B cell (primary cell): ENCODE results near the gene ANKRD29. TPM values are rescaled to one million over a fixed set of nuclear protein-coding genes. Genes with fewer than 3 reads are reported as not detected.

ENCODE experiments used
- ATAC-seq: fragments of 200-7000 bp; cut with Tn5 transposase; one replicate; pipeline ENCODE4 v1.10.0; 2021; ENCODE audit warnings: low read depth, mild to moderate bottlenecking, moderate number of reproducible peaks, moderate library complexity
- CTCF ChIA-PET: fragments of 350-600 bp; sonication (Branson Sonifier 250); formaldehyde crosslinking; loops from one replicate; lab custom pipeline; 2021; ENCODE audit warnings: antibody characterized with exemption, inconsistent platforms; lab: Charles Lee
- POLR2A ChIA-PET: fragments of 350-600 bp; sonication (Branson Sonifier 250); formaldehyde crosslinking; loops from one replicate; lab custom pipeline; 2021; ENCODE audit warnings: antibody characterized with exemption; lab: Charles Lee
- DNase-seq: peaks from one replicate; pipeline ENCODE4 v3.0.0; 2013
- H2AFZ ChIP-seq: 2 replicates; pipeline ENCODE4 v1.6.1; 2012; ENCODE audit warnings: mild to moderate bottlenecking, low read depth, low read length; ENCODE audit not compliant: insufficient read depth, poor library complexity, severe bottlenecking
- H3K27ac ChIP-seq, 2 donors: 1 replicate in 1 of 2; 2 replicates in 1 of 2; pipeline ENCODE4 v1.5.1; 2012 to 2013; ENCODE audit warnings: low read length in 2 of 2, mild to moderate bottlenecking in 2 of 2, moderate library complexity in 1 of 2
- H3K27me3 ChIP-seq, 4 experiments: fragments of 200-600 bp in 1 of 4; sonication (generic) in 1 of 4; replicated peaks in 1 of 4; 1 replicate in 2 of 4; 2 replicates in 2 of 4; pipeline versions ENCODE4 v1.6.1 to v1.7.0; 2013 to 2016; ENCODE audit warnings: low read length in 3 of 4, mild to moderate bottlenecking in 2 of 4, mixed read lengths in 1 of 4, moderate library complexity in 1 of 4; ENCODE audit not compliant: insufficient read depth in 4 of 4, control insufficient read depth in 3 of 4; ENCODE audit errors: control extremely low read depth in 1 of 4
- H3K36me3 ChIP-seq, 2 experiments: replicated peaks in 1 of 2; 1 replicate in 1 of 2; 2 replicates in 1 of 2; pipeline versions ENCODE4 v1.6.1 to v1.7.1; 2013; ENCODE audit warnings: low read length in 1 of 2; ENCODE audit not compliant: insufficient read depth in 2 of 2, control insufficient read depth in 1 of 2; ENCODE audit errors: control extremely low read depth in 1 of 2, extremely low read depth in 1 of 2
- H3K4me1 ChIP-seq, 2 donors: fragments of 200-600 bp in 1 of 2; sonication (generic) in 1 of 2; 1 replicate in 1 of 2; 2 replicates in 1 of 2; pipeline versions ENCODE4 v1.5.1 to v1.6.1; 2013 to 2017; ENCODE audit warnings: low read length in 2 of 2; ENCODE audit not compliant: control insufficient read depth in 2 of 2, insufficient read depth in 2 of 2
- H3K4me2 ChIP-seq: replicated peaks from 2 replicates; pipeline ENCODE3; 2012; ENCODE audit warnings: mild to moderate bottlenecking, low read depth, low read length; ENCODE audit not compliant: poor library complexity, severe bottlenecking
- H3K4me3 ChIP-seq, 5 experiments: fragments of 200-600 bp in 1 of 5; sonication (generic) in 1 of 5; 1 replicate in 3 of 5; 2 replicates in 2 of 5; pipeline versions ENCODE4 v1.5.1 to v1.7.0; 2011 to 2016; ENCODE audit warnings: low read length in 4 of 5, mild to moderate bottlenecking in 4 of 5, low read depth in 2 of 5, control low read depth in 1 of 5, moderate library complexity in 1 of 5; ENCODE audit not compliant: insufficient read depth in 1 of 5; ENCODE audit errors: control extremely low read depth in 1 of 5, extremely low read depth in 1 of 5
- H3K79me2 ChIP-seq: fragments of 200-600 bp; sonication (generic); one replicate; pipeline ENCODE4 v1.6.0; 2016; ENCODE audit warnings: low read length; ENCODE audit not compliant: control insufficient read depth, insufficient read depth
- H3K9ac ChIP-seq: fragments of 200-600 bp; sonication (generic); 2 replicates; pipeline ENCODE4 v1.6.1; 2017; ENCODE audit warnings: mild to moderate bottlenecking, low read length, moderate library complexity
- H3K9me3 ChIP-seq, 3 donors: one replicate each; pipeline versions ENCODE4 v1.6.1 to v1.7.1; 2013; ENCODE audit warnings: low read length in 2 of 3; ENCODE audit not compliant: control insufficient read depth in 2 of 3, insufficient read depth in 1 of 3; ENCODE audit errors: control extremely low read depth in 1 of 3
- H4K20me1 ChIP-seq: 2 replicates; pipeline ENCODE4 v1.6.0; 2012; ENCODE audit warnings: mild to moderate bottlenecking, low read length; ENCODE audit not compliant: insufficient read depth, control insufficient read depth, poor library complexity, severe bottlenecking
- H3K27ac Mint-ChIP-seq: one replicate; pipeline ENCODE4 v1.8.0; 2021; ENCODE audit warnings: mixed read lengths
- H3K27me3 Mint-ChIP-seq: one replicate; pipeline ENCODE4 v1.8.0; 2021; ENCODE audit warnings: mixed read lengths
- H3K4me1 Mint-ChIP-seq: one replicate; pipeline ENCODE4 v1.8.0; 2021; ENCODE audit warnings: mixed read lengths
- H3K4me3 Mint-ChIP-seq: one replicate; pipeline ENCODE4 v1.8.0; 2021; ENCODE audit warnings: mixed read lengths
- H3K9me3 Mint-ChIP-seq: one replicate; pipeline ENCODE4 v1.8.0; 2022; ENCODE audit warnings: mixed read lengths; ENCODE audit not compliant: insufficient read depth
- EZH2 ChIP-seq: IDR thresholded peaks from 2 replicates; pipeline ENCODE4 v1.6.1; 2012; ENCODE audit warnings: borderline replicate concordance, low read depth, mild to moderate bottlenecking, moderate library complexity, low read length; ENCODE audit not compliant: insufficient read depth, poor library complexity, severe bottlenecking
- WGBS: methylation state at CpG from one replicate; pipeline ENCODE4 v1.1.5; 2013; ENCODE audit warnings: missing lambda C conversion rate; ENCODE audit not compliant: insufficient coverage; 5-methylcytosine and 5-hydroxymethylcytosine counted together
- intact Hi-C: fragments of 100-400 bp; cut with micrococcal nuclease; formaldehyde crosslinking; loops from one replicate; pipeline ENCODE4 v1.10.0; 2022
- polyA plus RNA-seq: library from polyadenylated mRNA; depleted of rRNA; stranded (reverse); fragments of >200 nt; gene quantifications from 2 replicates; pipeline ENCODE4 v1.2.3, GENCODE V29; 2012
- total RNA-seq, 2 donors: library from RNA; stranded (reverse); fragments of 120-200 nt in 1 of 2; gene quantifications; 1 replicate in 1 of 2; 2 replicates in 1 of 2; pipeline versions ENCODE4 v1.2.3 to v1.2.4, GENCODE V29; 2013 to 2022
- TF ChIP-seq, protein P1 (sequence below): fragments of 200-600 bp; IDR thresholded peaks from one replicate; pipeline ENCODE4 v1.8.0; 2022; ENCODE audit warnings: antibody characterized with exemption, mild to moderate bottlenecking

ANKRD29 gene
- total and polyA plus RNA-seq, 2 donors (not counting 1 experiment from before 2014, with no cell fraction given), result not detected

DNA sequence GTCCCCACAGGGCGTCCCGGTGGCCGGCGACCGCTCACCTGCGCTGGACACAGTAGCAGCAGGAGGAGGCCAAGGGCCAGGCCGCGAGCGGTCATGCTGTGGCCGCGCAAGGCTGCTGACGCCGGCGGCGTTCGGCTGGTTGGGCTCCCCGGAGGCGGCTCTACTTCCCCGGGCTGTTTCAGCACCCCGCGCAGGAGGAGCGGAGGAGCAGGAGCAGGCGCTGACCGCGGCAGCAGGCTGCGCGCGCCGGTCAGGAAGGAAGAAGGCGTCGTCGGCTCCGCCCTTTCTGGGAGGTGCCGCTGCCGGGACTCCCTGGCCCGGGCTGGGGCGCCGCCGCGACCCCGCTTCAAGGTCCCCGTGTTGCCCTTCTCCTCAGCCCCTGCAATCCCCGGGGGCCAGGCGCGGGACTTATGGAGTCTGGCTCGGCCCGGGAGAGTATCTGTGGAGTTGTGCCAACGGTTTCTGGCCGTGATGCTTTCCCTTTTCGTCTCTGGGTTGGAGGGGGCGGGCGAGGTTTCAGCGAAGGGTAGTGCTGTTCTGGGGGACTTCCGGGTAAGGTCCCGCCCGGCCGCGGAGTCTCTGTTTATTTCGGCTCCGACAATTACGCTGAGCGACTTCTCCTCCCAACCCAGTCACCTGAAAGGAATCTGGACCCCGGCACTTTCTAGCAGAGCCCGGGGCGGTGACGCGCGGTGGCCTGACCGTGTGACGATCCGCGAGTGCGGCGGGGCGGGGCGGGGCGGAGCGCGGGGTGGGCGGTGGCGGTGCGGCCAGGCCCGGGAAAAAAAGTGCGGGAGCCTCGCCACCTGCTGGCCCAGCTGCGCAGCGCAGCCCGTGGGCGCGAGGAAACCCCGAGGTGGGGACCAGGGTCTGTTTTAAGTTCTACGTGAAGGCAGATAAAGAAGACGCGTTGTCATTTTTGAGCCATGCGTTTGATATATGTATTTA, 76.2 kb downstream of the ANKRD29 start, which contains the start of gene NPC1:
NPC1 (minus strand) TSS at position 258 of the 948 bp plus-strand sequence; CDS start at position 95, 163 bp downstream.
- peaks cover 44% of the 10 kb centered on the region for H3K79me2 ChIP-seq
- peak within 1 kb of the TSS; percentile 79 for H3K4me2 ChIP-seq
- intact Hi-C loops, result loop anchor here (1.0 to 10.0 kb wide), 9 partner anchors 70 to 788 kb away; partner anchors contain the start of genes CABLES1, RBBP8, RIOK3 and RMC1
- peak within 1 kb of the TSS; percentile 100 for H3K9ac ChIP-seq
- Mint-ChIP-seq H3K9me3 (no peaks in the 10 kb centered on the region), H3K4me3 (peak within 1 kb of the TSS; percentile 93), H3K27ac (peak within 1 kb of the TSS; percentile 97), H3K27me3 (no peaks in the 10 kb centered on the region), H3K4me1 (peaks cover 23% of the 10 kb centered on the region)
- no peak for TF ChIP-seq EZH2
- TF ChIP-seq, protein P1, sequence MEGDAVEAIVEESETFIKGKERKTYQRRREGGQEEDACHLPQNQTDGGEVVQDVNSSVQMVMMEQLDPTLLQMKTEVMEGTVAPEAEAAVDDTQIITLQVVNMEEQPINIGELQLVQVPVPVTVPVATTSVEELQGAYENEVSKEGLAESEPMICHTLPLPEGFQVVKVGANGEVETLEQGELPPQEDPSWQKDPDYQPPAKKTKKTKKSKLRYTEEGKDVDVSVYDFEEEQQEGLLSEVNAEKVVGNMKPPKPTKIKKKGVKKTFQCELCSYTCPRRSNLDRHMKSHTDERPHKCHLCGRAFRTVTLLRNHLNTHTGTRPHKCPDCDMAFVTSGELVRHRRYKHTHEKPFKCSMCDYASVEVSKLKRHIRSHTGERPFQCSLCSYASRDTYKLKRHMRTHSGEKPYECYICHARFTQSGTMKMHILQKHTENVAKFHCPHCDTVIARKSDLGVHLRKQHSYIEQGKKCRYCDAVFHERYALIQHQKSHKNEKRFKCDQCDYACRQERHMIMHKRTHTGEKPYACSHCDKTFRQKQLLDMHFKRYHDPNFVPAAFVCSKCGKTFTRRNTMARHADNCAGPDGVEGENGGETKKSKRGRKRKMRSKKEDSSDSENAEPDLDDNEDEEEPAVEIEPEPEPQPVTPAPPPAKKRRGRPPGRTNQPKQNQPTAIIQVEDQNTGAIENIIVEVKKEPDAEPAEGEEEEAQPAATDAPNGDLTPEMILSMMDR, result peak; percentile 95
- ChIA-PET POLR2A (interaction anchor here (0.6 kb wide), 1 partner anchor 768 kb away, joined by 4 read pairs; no protein-coding TSS in a partner anchor), CTCF (interaction anchor here (0.7 to 6.7 kb wide), 7 partner anchors 71 to 787 kb away, joined by 3 to 56 read pairs (median 5); partner anchors contain the start of gene RIOK3)
- under 1% methylated on average over 83 of the region's 95 CpGs for WGBS
- H3K36me3 ChIP-seq, result peaks cover 0 to under 1% of the 10 kb centered on the region in 2 experiments
- peak; percentile 93 for DNase-seq
- peak; percentile 87 for ATAC-seq
- H3K4me3 ChIP-seq, result peak within 1 kb of the TSS; percentile 79 to 99 (median 97)
- H3K4me1 ChIP-seq, result peaks cover 13 to 21% of the 10 kb centered on the region in 2 donors
- H3K27ac ChIP-seq, result peak within 1 kb of the TSS; percentile 99
- no peaks in the 10 kb centered on the region for H3K9me3 ChIP-seq
- H4K20me1 ChIP-seq, result no peaks in the 10 kb centered on the region
- H3K27me3 ChIP-seq, result no peaks in the 10 kb centered on the region
- H2AFZ ChIP-seq, result peak within 1 kb of the TSS; percentile 91
